Stimulated activated CD4-positive, alpha-beta T cell treated with anti-CD3 and anti-CD28 coated beads, TNF-alpha, amount 100 ng/mL, for 1 hour (primary cell): Measurements from ENCODE around the gene SYT8.

Experiments used
- DNase-seq, 3 donors: peaks; one replicate each; pipeline ENCODE4 v3.0.0-alpha.2; 2020; ENCODE audit warnings: low read depth in 3 of 3, low spot score in 1 of 3

The SYT8 gene

GRCh38 chr11:1817511-1817910 is 17.3 kb upstream of the SYT8 start:
- no peak for DNase-seq

GRCh38 chr11:1819074-1819473 is 15.7 kb upstream of the SYT8 start:
- no peak for DNase-seq

GRCh38 chr11:1820463-1821325 is 14.1 kb upstream of the SYT8 start:
- DNase-seq = no peak

GRCh38 chr11:1821562-1821961 is 13.2 kb upstream of the SYT8 start:
- no peak for DNase-seq

- DNase-seq = no peak
These were observed 12.0 kb upstream of the SYT8 start for GRCh38 chr11:1822648-1823375.

- no peak for DNase-seq
These were observed 11.2 kb upstream of the SYT8 start for GRCh38 chr11:1823376-1824220.

- DNase-seq = no peak
These were observed 10.4 kb upstream of the SYT8 start for GRCh38 chr11:1824221-1825038.

GRCh38 chr11:1825039-1825740 is 9.6 kb upstream of the SYT8 start:
- DNase-seq = no peak

- no peak for DNase-seq
These were observed 8.9 kb upstream of the SYT8 start for GRCh38 chr11:1825785-1826451.

- no peak for DNase-seq
These were observed 8.2 kb upstream of the SYT8 start for GRCh38 chr11:1826552-1827094.

GRCh38 chr11:1827095-1827813 is 7.5 kb upstream of the SYT8 start:
- DNase-seq = no peak

GRCh38 chr11:1827931-1828330 is 6.9 kb upstream of the SYT8 start:
- DNase-seq = no peak

GRCh38 chr11:1828542-1828941 is 6.2 kb upstream of the SYT8 start:
- DNase-seq = no peak

GRCh38 chr11:1829039-1829820 is 5.6 kb upstream of the SYT8 start:
- no peak for DNase-seq

- DNase-seq = no peak
These were observed 4.8 kb upstream of the SYT8 start for GRCh38 chr11:1830004-1830321.

GRCh38 chr11:1830322-1831223 is 4.2 kb upstream of the SYT8 start:
- DNase-seq = no peak
